GM23248 (cell line): ENCODE data around the gene NMUR2. TPM values are rescaled to one million over a fixed set of nuclear protein-coding genes. Genes with fewer than 3 reads are reported as not detected.

Experiments
- DNase-seq: peaks from one replicate; pipeline ENCODE4 v3.0.0-alpha.2; 2015
- H2AFZ ChIP-seq: fragments of 200-600 bp; sonication (generic); 2 replicates; pipeline ENCODE4 v1.6.1; 2016; ENCODE audit warnings: antibody characterized with exemption
- H3F3A ChIP-seq: fragments of 200-600 bp; sonication (generic); 2 replicates; pipeline ENCODE4 v1.6.1; 2016; ENCODE audit warnings: mild to moderate bottlenecking, antibody characterized with exemption, mixed run types; ENCODE audit not compliant: insufficient read depth
- H3K27ac ChIP-seq: fragments of 200-600 bp; sonication (generic); 2 replicates; pipeline ENCODE4 v1.5.1; 2016; ENCODE audit warnings: mild to moderate bottlenecking
- H3K27me3 ChIP-seq: fragments of 200-600 bp; sonication (generic); replicated peaks from 2 replicates; pipeline ENCODE4 v1.6.1; 2016; ENCODE audit warnings: mild to moderate bottlenecking; ENCODE audit not compliant: insufficient read depth
- H3K36me3 ChIP-seq: fragments of 200-600 bp; sonication (generic); 2 replicates; pipeline ENCODE4 v1.6.1; 2016; ENCODE audit warnings: low read depth, mild to moderate bottlenecking
- H3K4me1 ChIP-seq: fragments of 200-600 bp; sonication (generic); 2 replicates; pipeline ENCODE4 v1.6.1; 2016; ENCODE audit warnings: mild to moderate bottlenecking; ENCODE audit not compliant: insufficient read depth
- H3K4me2 ChIP-seq: fragments of 200-600 bp; sonication (generic); one replicate; pipeline ENCODE4 v1.6.1; 2016; ENCODE audit warnings: mild to moderate bottlenecking; ENCODE audit not compliant: unreplicated experiment
- H3K4me3 ChIP-seq: fragments of 200-600 bp; sonication (generic); 2 replicates; pipeline ENCODE4 v1.5.1; 2016; ENCODE audit warnings: mild to moderate bottlenecking
- H3K79me2 ChIP-seq: fragments of 200-600 bp; sonication (generic); 2 replicates; pipeline ENCODE4 v1.6.1; 2016; ENCODE audit warnings: mild to moderate bottlenecking; ENCODE audit not compliant: insufficient read depth
- H3K9ac ChIP-seq: fragments of 200-600 bp; sonication (generic); 2 replicates; pipeline ENCODE4 v1.6.1; 2016; ENCODE audit warnings: mild to moderate bottlenecking
- H3K9me2 ChIP-seq: fragments of 200-600 bp; sonication (generic); 2 replicates; pipeline ENCODE4 v1.6.1; 2016; ENCODE audit warnings: mixed run types, mild to moderate bottlenecking, moderate library complexity; ENCODE audit not compliant: insufficient read depth
- H3K9me3 ChIP-seq: fragments of 200-600 bp; sonication (generic); one replicate; pipeline ENCODE4 v1.6.1; 2017; ENCODE audit warnings: low read depth
- H4K20me1 ChIP-seq: fragments of 200-600 bp; sonication (generic); 2 replicates; pipeline ENCODE4 v1.6.0; 2016; ENCODE audit not compliant: insufficient read depth
- EZH2 ChIP-seq: fragments of 200-600 bp; sonication (generic); IDR thresholded peaks from 2 replicates; pipeline ENCODE4 v1.6.1; 2018; ENCODE audit warnings: antibody characterized with exemption, mild to moderate bottlenecking; ENCODE audit not compliant: insufficient read depth, poor library complexity, severe bottlenecking
- EZH2phosphoT487 ChIP-seq: fragments of 200-600 bp; sonication (generic); IDR thresholded peaks from 2 replicates; pipeline ENCODE4 v1.6.1; 2018; ENCODE audit warnings: antibody characterized with exemption, moderate library complexity, mild to moderate bottlenecking, low read depth; ENCODE audit not compliant: insufficient read depth
- WGBS, 2 experiments: methylation state at CpG; one replicate each; pipeline ENCODE4 v1.1.6; 2015 to 2017; ENCODE audit warnings: low lambda C conversion rate in 2 of 2, low coverage in 1 of 2; ENCODE audit errors: missing lambda C conversion rate in 2 of 2; 5-methylcytosine and 5-hydroxymethylcytosine counted together
- in situ Hi-C: fragments of 300-500 bp; cut with MboI; formaldehyde crosslinking; loops from 2 replicates; pipeline ENCODE4 v1.15.0; 2020
- polyA plus RNA-seq: library from polyadenylated mRNA; unstranded; fragments of >200 nt; fragmentation: Nextera tagmentation; extraction: Ambion mirVana; gene quantifications from 2 replicates; pipeline ENCODE4 v1.2.1, GENCODE V29; 2016
- total RNA-seq: library from RNA; depleted of rRNA; stranded (reverse); fragments of >200 nt; shearing (Covaris generic); gene quantifications from 2 replicates; pipeline ENCODE4 v1.2.3, GENCODE V29; 2014

NMUR2 gene
- total and polyA plus RNA-seq, 2 experiments from 2014 or later = not detected

DNA sequence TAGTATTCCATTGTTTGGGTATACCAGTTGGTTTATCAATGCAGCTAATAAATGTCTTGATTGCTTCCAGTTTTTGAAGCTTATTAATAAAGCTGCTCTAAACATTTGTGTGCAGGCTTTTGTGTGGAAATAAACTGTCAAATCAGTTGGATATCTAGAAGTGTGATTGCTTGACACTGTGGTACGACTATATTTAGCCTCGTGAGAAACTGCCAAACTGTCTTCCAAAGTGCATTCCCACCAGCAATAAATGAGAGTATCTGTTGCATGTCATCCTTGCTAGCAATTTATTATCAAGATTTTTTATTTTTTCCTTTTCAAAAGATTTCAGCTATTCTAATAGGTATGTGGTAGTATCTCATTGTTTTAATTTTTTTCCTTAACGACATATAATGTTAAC, 37.5 kb downstream of the NMUR2 start:
- Histone ChIP-seq H2AFZ (no peak overlapping the region), H3K4me1 (no peaks in the 10 kb centered on the region), H3F3A (no peaks in the 10 kb centered on the region), H3K4me3 (no peak overlapping the region), H3K4me2 (no peak overlapping the region), H3K9me3 (no peaks in the 10 kb centered on the region), H3K9ac (no peak overlapping the region), H3K27ac (no peak overlapping the region), H3K9me2 (no peaks in the 10 kb centered on the region), H3K79me2 (no peaks in the 10 kb centered on the region), H3K27me3 (no peaks in the 10 kb centered on the region), H3K36me3 (no peaks in the 10 kb centered on the region), H4K20me1 (no peaks in the 10 kb centered on the region)
- 19% methylated on average over 3 of the region's 3 CpGs for WGBS, 2 experiments
- DNase-seq = no peak
- no peak for TF ChIP-seq EZH2
- TF ChIP-seq EZH2phosphoT487 = no peak
- in situ Hi-C loops = no loop called here

DNA sequence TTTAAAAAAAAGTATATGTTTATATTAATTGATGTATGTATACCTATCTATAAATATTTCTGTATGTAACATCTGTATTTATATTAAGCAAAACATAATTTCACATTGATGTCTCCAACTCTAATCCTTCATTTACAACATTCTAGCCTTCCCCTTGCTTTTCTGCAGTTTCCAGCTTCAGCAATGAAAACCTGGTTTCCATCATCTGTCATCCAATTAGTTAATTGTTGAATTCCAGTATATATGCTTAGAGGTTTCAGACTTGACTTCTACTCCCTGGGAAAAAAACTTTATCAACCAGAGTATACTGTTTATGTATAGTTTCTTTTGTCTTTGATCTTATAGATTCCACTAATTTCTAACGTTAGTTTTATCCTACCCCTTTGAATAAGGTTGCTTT, 38.4 kb downstream of the NMUR2 start:
- in situ Hi-C loops = no loop called here
- no peak overlapping the region for H3K9ac ChIP-seq
- no peak for TF ChIP-seq EZH2phosphoT487
- TF ChIP-seq EZH2 = no peak
- H3K79me2 ChIP-seq = no peaks in the 10 kb centered on the region
- no peaks in the 10 kb centered on the region for H3K9me3 ChIP-seq
- no peak for DNase-seq
- H4K20me1 ChIP-seq = no peaks in the 10 kb centered on the region
- no peak overlapping the region for H3K4me2 ChIP-seq
- H3K9me2 ChIP-seq = no peaks in the 10 kb centered on the region
- no peak overlapping the region for H3K27ac ChIP-seq
- no peaks in the 10 kb centered on the region for H3K36me3 ChIP-seq
- H2AFZ ChIP-seq = no peak overlapping the region
- 0 to 8% methylated on average over 1 of the region's 1 CpG for WGBS, 2 experiments
- H3F3A ChIP-seq = no peaks in the 10 kb centered on the region
- H3K4me1 ChIP-seq = no peaks in the 10 kb centered on the region
- no peaks in the 10 kb centered on the region for H3K27me3 ChIP-seq
- H3K4me3 ChIP-seq = no peak overlapping the region

DNA sequence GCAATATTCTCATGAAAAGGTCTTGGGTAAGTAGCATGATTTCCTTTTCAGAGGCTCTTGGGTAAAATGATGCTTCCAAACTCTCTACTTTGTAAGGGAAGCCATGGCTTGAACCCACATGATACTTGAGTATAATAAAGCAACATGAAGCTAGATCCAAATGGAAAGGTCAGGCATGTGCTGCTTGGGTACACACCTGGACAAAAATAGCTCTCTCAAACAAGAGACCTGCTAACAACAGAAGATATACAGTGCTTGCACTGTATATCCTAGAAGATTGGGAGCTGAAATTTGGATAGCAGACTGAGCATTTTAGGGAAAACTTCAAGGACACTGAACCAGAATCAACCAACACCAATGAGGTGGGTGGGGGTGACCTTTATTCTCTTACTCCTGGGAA, 40.2 kb downstream of the NMUR2 start:
- H3K79me2 ChIP-seq = no peaks in the 10 kb centered on the region
- H3K9me2 ChIP-seq = no peaks in the 10 kb centered on the region
- no peak for TF ChIP-seq EZH2phosphoT487
- no peak for TF ChIP-seq EZH2
- no peaks in the 10 kb centered on the region for H3K36me3 ChIP-seq
- no peak for DNase-seq
- H4K20me1 ChIP-seq = no peaks in the 10 kb centered on the region
- H3K9ac ChIP-seq = no peak overlapping the region
- H2AFZ ChIP-seq = no peak overlapping the region
- no peaks in the 10 kb centered on the region for H3K9me3 ChIP-seq
- H3K4me3 ChIP-seq = no peak overlapping the region
- no peaks in the 10 kb centered on the region for H3K4me1 ChIP-seq
- H3K27me3 ChIP-seq = no peaks in the 10 kb centered on the region
- H3K27ac ChIP-seq = no peak overlapping the region
- no peak overlapping the region for H3K4me2 ChIP-seq
- H3F3A ChIP-seq = no peaks in the 10 kb centered on the region
- in situ Hi-C loops = no loop called here

DNA sequence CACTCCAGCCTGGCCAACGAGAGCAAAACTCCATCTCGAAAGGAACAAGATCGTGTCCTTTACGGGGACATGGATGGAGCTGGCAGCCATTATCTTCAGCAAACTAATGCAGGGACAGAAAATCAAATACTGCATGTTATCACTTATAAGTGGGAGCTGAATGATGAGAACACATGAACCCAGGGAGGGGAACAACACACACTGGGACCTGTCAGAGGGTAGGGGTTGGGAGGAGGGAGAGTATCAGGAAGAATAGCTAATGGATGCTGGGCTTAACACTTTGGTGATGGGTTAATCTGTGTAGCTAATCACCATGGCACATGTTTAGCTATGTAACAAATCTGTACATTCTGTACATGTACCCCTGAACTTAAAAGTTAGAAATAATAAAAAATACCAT, 40.9 kb downstream of the NMUR2 start:
- Histone ChIP-seq H3K9me3 (no peaks in the 10 kb centered on the region), H3F3A (no peaks in the 10 kb centered on the region), H3K79me2 (no peaks in the 10 kb centered on the region), H3K4me1 (no peaks in the 10 kb centered on the region), H2AFZ (no peak overlapping the region), H3K9ac (no peak overlapping the region), H3K27ac (no peak overlapping the region), H3K9me2 (no peaks in the 10 kb centered on the region), H3K36me3 (no peaks in the 10 kb centered on the region), H4K20me1 (no peaks in the 10 kb centered on the region), H3K27me3 (no peaks in the 10 kb centered on the region), H3K4me2 (no peak overlapping the region), H3K4me3 (no peak overlapping the region)
- in situ Hi-C loops = no loop called here
- TF ChIP-seq EZH2phosphoT487 = no peak
- no peak for TF ChIP-seq EZH2
- WGBS, 2 experiments = 14 to 21% methylated on average over 4 of the region's 4 CpGs
- DNase-seq = no peak

DNA sequence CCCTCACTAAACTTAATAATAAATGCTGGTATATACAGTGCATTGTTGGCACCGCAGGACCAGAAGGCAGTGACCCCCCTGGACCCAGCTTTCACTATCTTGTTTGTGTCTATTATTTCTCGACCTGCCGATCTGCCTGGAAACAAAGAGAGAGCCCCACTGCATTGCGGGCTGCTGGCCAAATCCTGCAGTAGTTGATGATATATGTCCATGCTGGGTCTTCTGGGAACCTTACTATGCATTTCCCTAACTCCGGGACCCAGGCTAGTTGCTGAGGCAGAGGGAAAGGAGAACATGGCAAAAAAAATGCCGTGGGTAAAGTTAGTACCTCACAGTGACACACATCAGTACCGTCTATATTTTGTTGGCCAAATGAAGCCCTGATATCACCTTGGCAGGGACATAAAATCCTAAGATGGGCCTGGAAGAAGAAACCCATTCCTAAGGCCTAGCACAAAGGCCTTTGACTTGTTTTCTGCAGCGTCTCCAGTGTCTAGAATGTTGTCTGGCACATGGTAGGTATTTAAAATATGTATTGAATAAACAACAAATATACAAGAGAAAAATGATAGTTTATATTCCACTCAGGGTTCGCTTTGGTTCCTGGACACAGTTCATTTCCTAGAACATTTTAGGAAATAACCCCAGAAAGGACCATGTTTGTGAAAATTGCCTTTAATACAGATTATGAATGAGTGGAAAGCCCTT, 46.1 kb downstream of the NMUR2 start:
- Histone ChIP-seq H3K4me3 (no peak overlapping the region), H3K9me3 (no peaks in the 10 kb centered on the region), H2AFZ (no peak overlapping the region), H3K4me2 (no peak overlapping the region), H3K27ac (no peak overlapping the region), H3K36me3 (no peaks in the 10 kb centered on the region), H3K4me1 (no peaks in the 10 kb centered on the region), H3F3A (no peaks in the 10 kb centered on the region), H3K27me3 (no peaks in the 10 kb centered on the region), H3K9ac (no peak overlapping the region), H3K79me2 (no peaks in the 10 kb centered on the region), H3K9me2 (no peaks in the 10 kb centered on the region), H4K20me1 (no peaks in the 10 kb centered on the region)
- TF ChIP-seq EZH2phosphoT487 = no peak
- no peak for TF ChIP-seq EZH2
- DNase-seq = no peak
- WGBS, 2 experiments = 19 to 22% methylated on average over 9 of the region's 9 CpGs
- in situ Hi-C loops = no loop called here
